Lung (tissue), 12 donors: ENCODE measurements around the gene EHBP1. TPM values are rescaled to one million over a fixed set of nuclear protein-coding genes. Genes with fewer than 3 reads are reported as not detected.

ENCODE experiments used
- ATAC-seq: fragments of 200-7000 bp; cut with Tn5 transposase; one replicate; pipeline ENCODE4 v1.9.1; 2020; ENCODE audit warnings: moderate number of reproducible peaks; ENCODE audit not compliant: insufficient read depth, low FRiP score
- DNase-seq, 3 donors: peaks; one replicate each; pipeline ENCODE4 v3.0.0-alpha.2; 2013 to 2017
- H3K27ac ChIP-seq, 2 donors: one replicate each; pipeline ENCODE4 v1.5.1; 2013; ENCODE audit warnings: mild to moderate bottlenecking in 2 of 2, moderate library complexity in 2 of 2, control low read depth in 1 of 2, inconsistent platforms in 1 of 2, low read depth in 1 of 2, low read length in 1 of 2
- H3K27me3 ChIP-seq, 3 donors: one replicate each; pipeline ENCODE4 v1.5.1; 2013; ENCODE audit warnings: low read length in 2 of 3; ENCODE audit not compliant: control insufficient read depth in 3 of 3, insufficient read depth in 3 of 3
- H3K36me3 ChIP-seq, 4 donors: one replicate each; pipeline ENCODE4 v1.5.1; 2013; ENCODE audit warnings: low read length in 4 of 4, mild to moderate bottlenecking in 1 of 4, moderate library complexity in 1 of 4; ENCODE audit not compliant: control insufficient read depth in 4 of 4, insufficient read depth in 4 of 4
- H3K4me1 ChIP-seq, 5 donors: one replicate each; pipeline ENCODE4 v1.5.1; 2013; ENCODE audit warnings: low read length in 5 of 5, mild to moderate bottlenecking in 2 of 5, moderate library complexity in 1 of 5; ENCODE audit not compliant: control insufficient read depth in 5 of 5, insufficient read depth in 5 of 5
- H3K4me3 ChIP-seq: one replicate; pipeline ENCODE4 v1.5.1; 2013; ENCODE audit warnings: mild to moderate bottlenecking, control low read depth, moderate library complexity
- H3K9ac ChIP-seq, 2 donors: one replicate each; pipeline ENCODE4 v1.5.1; 2013; ENCODE audit warnings: low read length in 2 of 2, control low read depth in 1 of 2; ENCODE audit not compliant: insufficient read depth in 1 of 2
- H3K9me3 ChIP-seq, 4 donors: one replicate each; pipeline ENCODE4 v1.5.1; 2013; ENCODE audit warnings: low read length in 3 of 4, mild to moderate bottlenecking in 1 of 4, moderate library complexity in 1 of 4; ENCODE audit not compliant: control insufficient read depth in 4 of 4, insufficient read depth in 3 of 4
- CTCF ChIP-seq: IDR thresholded peaks from 2 replicates; pipeline ENCODE4 v1.5.1; 2012; ENCODE audit warnings: mild to moderate bottlenecking; ENCODE audit errors: control extremely low read depth, extremely low read depth
- WGBS, 2 donors: extraction: QIAGEN DNeasy Blood & Tissue Kit; methylation state at CpG; one replicate each; pipeline ENCODE4 v1.1.7; 2013; 5-methylcytosine and 5-hydroxymethylcytosine counted together
- polyA plus RNA-seq, 2 donors: library from polyadenylated mRNA; stranded (reverse); fragments of 200-250 nt; gene quantifications; one replicate each; pipeline ENCODE4 v1.2.1, GENCODE V29; 2013
- total RNA-seq, 2 donors: library from RNA; depleted of rRNA in 1 of 2; stranded (reverse); fragments of >200 nt in 1 of 2; gene quantifications; one replicate each; pipeline ENCODE4 v1.2.1, GENCODE V29; 2014 to 2021
- donor health status: control.
- donor health status: control.
- donor health status: Bipolar disorder and iron deficiency.
- donor health status: healthy.
- donor health status: DM: yes; HTN: yes; CAD: no.

EHBP1 gene
- total and polyA plus RNA-seq, 4 donors: 7.9 to 83.2 (median 22.7) TPM

- H3K27me3 ChIP-seq: no peaks in the 10 kb centered on the region
- no peaks in the 10 kb centered on the region for H3K4me1 ChIP-seq
- TF ChIP-seq CTCF: no peak
- DNase-seq (no peak), ATAC-seq (no peak)
- peaks cover 2 to 18% (median 11%) of the 10 kb centered on the region in 4 donors for H3K36me3 ChIP-seq
- 97 to 98% methylated on average over 14 of the region's 14 CpGs for WGBS, 2 donors
- H3K4me3 ChIP-seq: no peak overlapping the region
- no peak overlapping the region for H3K27ac ChIP-seq
- H3K9me3 ChIP-seq: no peaks in the 10 kb centered on the region
- H3K9ac ChIP-seq: no peak overlapping the region
Measured at GRCh38 chr2:62854600-62855514, 149.3 kb downstream of the EHBP1 start.

GRCh38 chr2:62856228-62857040 is 150.9 kb downstream of the EHBP1 start:
- no peak overlapping the region for H3K27ac ChIP-seq
- H3K27me3 ChIP-seq: no peaks in the 10 kb centered on the region
- H3K9me3 ChIP-seq: no peaks in the 10 kb centered on the region
- 95 to 97% methylated on average over 6 of the region's 6 CpGs for WGBS, 2 donors
- no peak for TF ChIP-seq CTCF
- no peaks in the 10 kb centered on the region for H3K4me1 ChIP-seq
- H3K9ac ChIP-seq: no peak overlapping the region
- H3K4me3 ChIP-seq: no peak overlapping the region
- H3K36me3 ChIP-seq: peaks cover 2 to 18% (median 11%) of the 10 kb centered on the region in 4 donors
- DNase-seq: no peak
- no peak for ATAC-seq

- H3K27me3 ChIP-seq: no peaks in the 10 kb centered on the region
- no peaks in the 10 kb centered on the region for H3K4me1 ChIP-seq
- WGBS, 2 donors: 85 to 86% methylated on average over 6 of the region's 6 CpGs
- peaks cover 2 to 18% (median 11%) of the 10 kb centered on the region in 4 donors for H3K36me3 ChIP-seq
- no peaks in the 10 kb centered on the region for H3K9me3 ChIP-seq
- no peak for ATAC-seq
- DNase-seq: no peak
- no peak overlapping the region for H3K27ac ChIP-seq
- H3K4me3 ChIP-seq: no peak overlapping the region
- no peak overlapping the region for H3K9ac ChIP-seq
- TF ChIP-seq CTCF: no peak
Measured at GRCh38 chr2:62857139-62857931, 151.8 kb downstream of the EHBP1 start.
